HG03039 (cell line): ENCODE results near the gene FH.

Experiments used
- ATAC-seq: cut with Tn5 transposase; IDR thresholded peaks from one replicate; pipeline ENCODE4 v1.9.1; 2021; ENCODE audit warnings: mild to moderate bottlenecking, moderate library complexity; ENCODE audit not compliant: unreplicated experiment

FH gene

DNA sequence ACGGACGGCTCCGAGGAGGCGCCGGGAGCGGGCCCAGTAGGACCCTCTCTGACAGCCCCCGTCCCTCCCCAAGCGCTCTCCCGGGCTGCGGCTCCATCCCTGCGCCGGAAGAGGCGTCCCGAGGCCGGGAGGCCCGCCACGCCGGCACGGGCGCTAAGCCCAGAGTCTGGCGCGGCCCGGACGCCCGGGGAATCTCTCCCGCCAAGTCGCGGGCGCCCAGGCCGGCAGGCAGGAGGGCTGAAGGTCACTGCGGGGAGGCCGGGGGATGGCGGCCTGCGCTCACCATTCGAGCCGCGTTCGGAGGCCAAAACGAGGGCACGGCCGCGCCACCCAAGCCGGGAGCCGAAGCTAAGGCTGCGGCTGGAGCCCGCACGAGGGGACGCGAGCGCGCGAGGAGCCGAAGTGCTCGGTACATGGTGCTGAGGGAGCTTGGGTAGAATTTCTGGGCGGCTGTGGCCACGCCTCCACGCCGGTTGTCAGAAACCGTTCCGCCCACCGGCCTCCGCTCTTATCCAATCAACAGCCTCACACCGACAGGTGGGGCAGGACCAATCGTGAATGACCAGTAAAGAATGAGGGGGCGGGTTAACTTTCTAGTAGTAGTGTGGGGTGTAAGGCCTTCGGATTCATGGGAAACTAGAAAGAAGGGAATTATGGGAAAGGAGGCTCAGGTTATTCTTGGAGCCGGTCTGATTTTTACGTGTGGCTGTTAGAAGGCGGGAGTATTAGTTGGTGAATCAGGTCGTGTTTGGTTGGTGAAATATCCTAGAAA is at the start of gene FH:
FH (minus strand) TSS at position 448 of the 772 bp plus-strand sequence; CDS start at position 415, 33 bp downstream.
- peak; percentile 98 for ATAC-seq

DNA sequence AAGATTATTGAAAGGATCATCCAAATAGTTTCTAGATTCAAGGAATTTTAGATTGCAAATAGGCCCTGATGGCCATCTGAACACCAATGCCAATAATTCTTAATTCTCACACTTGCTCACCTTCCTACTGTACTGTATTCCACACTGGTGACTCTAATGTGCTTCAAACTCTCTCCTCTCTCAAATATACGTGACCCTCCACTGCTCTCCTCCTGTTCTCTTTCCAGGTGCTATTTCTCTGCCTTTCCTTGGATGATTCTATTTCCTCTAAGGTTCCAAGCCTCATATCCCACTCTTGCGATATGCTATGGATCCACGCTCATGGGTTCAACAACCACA is 41.3 kb upstream of the FH start:
- no peak for ATAC-seq

DNA sequence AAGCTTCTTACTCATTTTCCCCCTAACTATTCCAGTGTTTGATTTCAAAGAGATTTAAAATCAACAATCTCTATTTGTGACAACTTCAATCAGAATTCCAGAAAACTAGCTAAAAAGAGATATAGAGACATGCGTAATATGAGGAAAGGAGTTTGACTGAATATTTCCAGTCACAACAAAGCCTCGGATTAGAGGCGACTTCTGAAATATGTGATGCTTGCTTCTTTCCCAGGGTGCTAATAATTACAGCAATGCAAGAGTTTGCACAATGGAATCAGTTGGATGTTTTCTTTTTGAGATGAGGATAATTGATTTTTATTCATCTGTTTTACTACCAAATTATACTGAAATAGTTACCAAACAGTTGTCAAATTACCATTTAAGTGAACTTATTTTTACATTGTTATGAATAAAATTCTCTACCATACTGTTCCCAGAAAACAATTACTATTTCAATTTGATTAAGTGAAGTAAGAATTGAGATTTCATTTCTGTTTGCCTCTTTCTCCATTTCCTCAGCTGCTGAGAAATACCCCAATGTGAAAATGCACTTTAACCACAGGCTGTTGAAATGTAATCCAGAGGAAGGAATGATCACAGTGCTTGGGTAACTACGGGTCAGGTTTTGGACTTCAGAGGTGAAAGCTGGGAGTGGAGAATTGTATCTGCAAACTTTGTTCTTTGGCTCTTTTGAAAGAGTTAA is 40.7 kb upstream of the FH start:
- ATAC-seq, result no peak

- ATAC-seq, result no peak
These were observed 38.1 kb upstream of the FH start for GRCh38 chr1:241557551-241558193.

DNA sequence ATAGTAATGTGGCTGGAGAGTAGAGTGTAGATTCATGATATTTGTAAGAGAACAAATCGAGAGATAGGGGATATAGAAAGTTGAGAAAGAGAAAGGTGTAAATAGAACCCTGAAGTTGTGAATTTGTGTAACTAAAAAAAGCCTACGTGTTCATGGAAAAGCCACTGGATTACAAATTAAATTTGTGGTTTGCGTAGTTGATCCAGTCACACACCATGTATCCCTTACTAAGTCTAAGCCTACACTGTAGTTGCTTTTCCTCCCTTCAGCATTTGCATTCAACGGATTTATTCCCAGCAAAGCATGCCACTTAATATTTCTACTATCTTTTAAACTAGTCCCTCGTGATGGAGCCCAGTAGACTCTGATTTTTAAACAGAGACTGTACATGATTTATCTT is 37.5 kb upstream of the FH start:
- no peak for ATAC-seq

GRCh38 chr1:241555526-241555925 is 36.0 kb upstream of the FH start:
- ATAC-seq, result no peak

DNA sequence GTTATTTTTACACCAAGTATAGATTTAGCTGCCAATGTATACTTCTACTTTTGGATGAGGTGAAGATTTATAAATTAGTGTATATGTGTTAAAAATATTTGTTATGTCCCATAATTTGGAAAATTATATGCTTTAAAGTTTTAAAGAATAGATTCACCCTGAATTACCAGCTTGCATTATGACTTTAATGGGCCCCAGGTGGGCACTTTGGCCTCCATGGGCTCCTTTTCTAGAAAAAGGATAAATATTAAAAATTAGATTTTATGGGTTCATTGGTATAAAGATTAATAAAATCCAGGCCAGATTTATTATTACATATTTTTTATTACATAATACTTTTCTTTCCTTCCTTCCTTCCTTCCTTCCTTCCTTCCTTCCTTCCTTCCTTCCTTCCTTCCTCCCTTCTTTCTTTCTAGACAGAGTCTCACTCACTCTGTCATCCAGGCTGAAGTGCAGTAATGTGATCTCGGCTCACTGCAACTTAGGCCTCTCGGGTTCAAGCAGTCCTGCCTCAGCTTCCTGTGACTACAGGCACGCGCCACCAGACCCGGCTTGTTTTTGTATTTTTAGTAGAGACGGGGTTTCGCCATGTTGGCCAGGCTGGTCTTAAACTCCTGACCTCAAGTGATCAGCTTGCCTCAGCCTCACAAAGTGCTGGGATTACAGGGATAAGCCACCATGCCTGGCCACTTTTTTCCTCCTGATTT is 34.5 kb upstream of the FH start:
- no peak for ATAC-seq

- ATAC-seq, result peak; percentile 73
These were observed 32.4 kb upstream of the FH start for GRCh38 chr1:241551759-241552638.

DNA sequence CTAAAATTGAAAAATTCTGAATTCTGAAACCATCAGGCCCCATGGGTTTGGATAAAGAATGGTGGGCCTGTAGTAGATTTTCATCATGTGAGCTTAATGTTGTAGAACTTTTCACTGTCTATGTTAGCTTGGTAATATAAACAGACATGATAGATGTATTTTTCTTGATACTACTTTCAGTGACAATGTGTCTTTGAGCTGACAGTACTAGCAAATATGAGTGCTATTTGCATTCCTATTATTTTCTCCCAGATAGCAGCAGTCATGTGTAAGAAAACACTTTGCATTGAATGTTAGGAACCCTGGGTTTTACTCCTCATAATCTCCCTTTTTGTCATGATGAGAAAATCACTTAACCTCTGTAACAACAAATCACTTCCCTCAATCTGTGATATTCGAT is 30.8 kb upstream of the FH start:
- ATAC-seq, result no peak

- no peak for ATAC-seq
These were observed 28.5 kb upstream of the FH start for GRCh38 chr1:241548008-241548407.

DNA sequence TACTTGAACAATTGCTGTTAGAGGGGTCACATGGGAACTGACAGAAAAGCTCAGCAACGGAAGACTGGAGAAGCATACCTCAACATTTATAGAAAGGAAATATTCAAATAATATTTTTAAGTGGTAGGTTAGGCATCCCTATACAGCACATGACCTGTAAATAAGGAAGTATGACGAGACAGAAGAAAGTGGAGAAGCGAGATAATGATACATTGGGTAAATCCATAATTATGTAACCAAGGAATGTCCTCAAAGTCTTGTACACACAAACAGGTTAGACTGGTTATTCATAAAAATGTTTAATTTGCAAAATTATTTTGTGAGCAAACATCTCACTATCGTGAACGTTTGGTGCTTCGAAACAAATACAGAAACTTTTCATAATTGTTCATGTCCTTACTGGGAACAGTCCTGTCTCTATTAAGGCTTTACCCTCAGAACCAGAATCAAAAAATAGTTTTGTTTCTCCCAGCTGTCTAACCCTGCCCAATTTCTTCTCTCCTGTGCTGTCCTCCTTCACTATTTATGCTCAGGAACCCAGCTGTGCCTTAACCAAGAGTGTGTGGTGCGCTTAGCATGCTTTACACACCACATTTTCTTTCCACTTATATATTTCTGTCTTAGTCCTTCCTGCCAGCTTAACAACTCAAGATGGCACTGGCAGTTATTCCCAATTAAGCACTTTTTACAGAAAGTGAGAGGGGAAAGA is 22.8 kb upstream of the FH start:
- no peak for ATAC-seq

- no peak for ATAC-seq
These were observed 17.4 kb upstream of the FH start for GRCh38 chr1:241536969-241537368.

DNA sequence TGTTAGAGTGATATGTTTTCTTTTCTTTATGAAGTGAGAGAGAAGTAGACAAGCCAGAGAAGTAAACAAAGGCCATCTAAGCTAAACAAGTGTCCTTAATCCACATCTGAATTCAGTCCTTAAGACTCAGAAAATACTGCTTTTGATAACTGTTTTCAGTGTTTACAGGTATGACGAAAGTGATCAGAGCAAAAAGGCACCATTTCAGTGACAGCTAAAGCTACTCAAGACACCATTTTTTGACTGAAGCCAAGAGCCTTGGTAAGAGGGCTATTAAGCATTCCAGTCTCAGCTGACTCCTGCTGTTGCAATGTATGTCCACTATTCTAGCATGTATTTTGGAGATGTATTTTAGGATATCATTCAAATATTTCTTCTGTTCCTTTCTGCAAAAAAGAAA is 16.7 kb upstream of the FH start:
- ATAC-seq, result no peak

- peak; percentile 37 for ATAC-seq
These were observed 14.0 kb upstream of the FH start for GRCh38 chr1:241533326-241534115.

GRCh38 chr1:241532864-241533263 is 13.3 kb upstream of the FH start:
- ATAC-seq, result peak; percentile 63

GRCh38 chr1:241532162-241532531 is 12.6 kb upstream of the FH start, which contains the start of gene KMO:
Gene KMO (plus strand): TSS chr1:241532378. CDS start chr1:241532445, 67 bp downstream.
- peak; percentile 18 for ATAC-seq

DNA sequence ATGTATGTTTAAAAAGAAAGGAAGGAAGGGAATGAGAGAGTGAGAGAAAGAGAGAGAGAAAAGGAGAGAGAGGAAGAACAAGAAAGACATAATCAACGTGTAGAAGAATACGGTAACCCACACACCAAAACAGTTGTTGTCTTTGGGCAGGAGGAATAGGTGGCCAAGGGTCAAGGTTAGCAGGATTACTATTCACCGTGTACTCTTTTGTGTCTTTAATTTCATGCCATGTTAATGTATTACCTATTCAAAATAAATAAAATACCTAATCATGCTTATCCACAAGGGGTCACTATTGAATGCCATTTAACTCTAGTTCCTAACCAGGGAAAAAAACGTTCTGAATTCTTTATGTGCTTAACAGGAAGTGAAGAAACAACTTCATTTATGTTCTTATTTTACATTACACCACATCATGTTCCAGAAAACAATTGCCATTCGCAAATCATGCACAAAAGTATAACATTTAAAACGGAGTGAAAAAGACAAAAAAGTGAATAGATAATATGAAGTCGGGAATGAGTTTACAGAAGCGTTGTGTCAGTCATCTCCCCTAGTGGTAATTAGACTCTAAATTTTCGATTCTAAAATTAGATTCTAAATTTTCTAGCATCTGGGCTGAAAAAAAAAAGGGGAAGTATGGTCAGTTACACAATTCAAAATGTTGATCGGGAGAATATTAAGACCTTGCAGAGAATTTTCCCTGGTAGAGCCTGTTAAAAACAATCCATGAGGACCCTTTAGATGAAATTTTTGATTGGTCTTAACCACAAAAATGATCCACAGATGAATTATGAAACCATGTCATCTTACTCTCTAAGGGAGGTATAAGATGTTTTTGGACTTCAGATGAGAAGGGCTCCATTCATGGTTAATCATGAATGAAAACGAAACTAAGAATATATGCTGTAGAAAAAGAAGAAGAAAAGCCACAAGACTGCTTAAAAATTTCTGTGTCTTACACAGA is 11.9 kb upstream of the FH start:
- ATAC-seq, result peak; percentile 68

DNA sequence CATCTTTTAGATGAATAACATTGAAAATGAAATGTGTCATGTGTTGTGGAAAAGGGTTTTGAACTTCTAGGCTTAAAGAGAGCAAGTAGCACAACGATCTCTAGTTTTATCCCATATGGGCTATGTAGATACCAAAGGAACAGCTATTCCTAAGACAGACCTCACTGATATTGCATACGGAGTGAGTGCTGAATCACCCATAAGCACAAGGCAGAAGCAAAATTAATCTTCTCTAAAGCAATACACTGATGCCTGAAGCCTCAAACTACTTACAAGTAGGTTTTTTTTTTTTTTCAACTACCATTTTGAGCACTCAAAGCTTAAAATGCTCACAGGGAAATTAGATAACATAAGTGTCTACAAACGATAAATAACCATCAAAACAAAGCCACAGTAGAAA is 7.6 kb upstream of the FH start:
- ATAC-seq, result no peak
